Stimulated activated CD4-positive, alpha-beta T cell treated with anti-CD3 and anti-CD28 coated beads, Interleukin-4, amount 100 ng/mL, for 24 hours (primary cell): ENCODE results near the gene AFAP1.

Source experiments
- DNase-seq: peaks from one replicate; pipeline ENCODE4 v3.0.0-alpha.2; 2020

Gene AFAP1, protein sequence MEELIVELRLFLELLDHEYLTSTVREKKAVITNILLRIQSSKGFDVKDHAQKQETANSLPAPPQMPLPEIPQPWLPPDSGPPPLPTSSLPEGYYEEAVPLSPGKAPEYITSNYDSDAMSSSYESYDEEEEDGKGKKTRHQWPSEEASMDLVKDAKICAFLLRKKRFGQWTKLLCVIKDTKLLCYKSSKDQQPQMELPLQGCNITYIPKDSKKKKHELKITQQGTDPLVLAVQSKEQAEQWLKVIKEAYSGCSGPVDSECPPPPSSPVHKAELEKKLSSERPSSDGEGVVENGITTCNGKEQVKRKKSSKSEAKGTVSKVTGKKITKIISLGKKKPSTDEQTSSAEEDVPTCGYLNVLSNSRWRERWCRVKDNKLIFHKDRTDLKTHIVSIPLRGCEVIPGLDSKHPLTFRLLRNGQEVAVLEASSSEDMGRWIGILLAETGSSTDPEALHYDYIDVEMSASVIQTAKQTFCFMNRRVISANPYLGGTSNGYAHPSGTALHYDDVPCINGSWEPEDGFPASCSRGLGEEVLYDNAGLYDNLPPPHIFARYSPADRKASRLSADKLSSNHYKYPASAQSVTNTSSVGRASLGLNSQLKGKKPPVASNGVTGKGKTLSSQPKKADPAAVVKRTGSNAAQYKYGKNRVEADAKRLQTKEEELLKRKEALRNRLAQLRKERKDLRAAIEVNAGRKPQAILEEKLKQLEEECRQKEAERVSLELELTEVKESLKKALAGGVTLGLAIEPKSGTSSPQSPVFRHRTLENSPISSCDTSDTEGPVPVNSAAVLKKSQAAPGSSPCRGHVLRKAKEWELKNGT

DNA sequence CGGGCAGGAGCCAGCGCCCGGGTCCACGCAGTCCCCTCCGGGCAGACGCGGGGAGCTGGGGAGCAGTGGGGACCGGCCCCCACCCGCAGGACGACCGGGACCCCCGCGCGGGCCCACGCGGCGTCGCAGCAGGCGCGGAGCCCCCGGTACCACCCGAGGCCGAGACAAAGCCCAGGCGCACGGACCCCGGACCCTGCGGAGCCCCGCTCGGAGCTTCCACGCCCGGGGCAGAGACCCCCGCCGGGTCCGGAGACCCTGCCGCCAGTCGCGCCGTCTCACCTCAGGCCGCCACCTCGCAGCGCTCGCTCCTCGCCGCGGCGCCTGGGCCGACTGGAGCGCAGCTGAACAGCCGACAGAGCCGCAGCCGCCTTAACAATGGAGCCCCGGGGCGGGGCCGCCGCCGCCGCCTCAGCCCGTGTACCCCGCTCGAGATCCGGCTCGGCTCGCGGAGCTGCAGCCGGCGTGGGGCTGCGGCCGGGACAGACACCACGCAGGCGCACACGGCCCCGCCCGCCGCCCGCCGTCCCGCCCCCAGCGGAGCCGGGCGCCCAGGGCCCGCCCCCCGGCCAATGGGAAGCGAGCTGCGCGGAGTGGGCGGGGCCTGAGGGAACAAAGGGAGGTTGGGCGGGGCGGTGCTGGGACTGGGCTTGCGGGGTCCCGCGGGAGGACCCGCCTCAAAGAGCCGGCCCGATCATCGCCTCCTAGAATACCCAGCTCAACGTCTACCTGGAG is at the start of gene AFAP1:
Gene AFAP1 (minus strand): TSS at position 485 of the 732 bp plus-strand sequence. CDS start 67,783 bp downstream, outside the sequence.
- peak; percentile 87 for DNase-seq

DNA sequence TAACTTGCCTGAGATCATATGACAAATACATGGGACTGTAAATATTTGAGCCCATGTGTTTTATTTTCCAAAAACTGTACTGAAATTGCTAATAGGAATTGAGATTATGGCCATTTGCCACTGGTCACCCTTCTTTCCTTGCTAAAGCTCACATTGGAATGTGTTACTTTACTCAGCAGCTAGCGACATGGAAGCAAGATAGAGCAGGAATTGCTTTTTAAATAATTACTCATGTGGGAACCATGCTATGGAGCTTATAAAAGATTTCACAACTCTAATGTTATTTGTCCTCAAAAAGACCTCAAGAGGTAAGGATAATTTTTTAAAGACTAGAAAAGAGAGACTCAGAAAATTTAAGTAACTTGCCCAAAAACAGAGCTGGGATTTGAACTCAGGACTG is 48.8 kb upstream of the AFAP1 start:
- DNase-seq = no peak

DNA sequence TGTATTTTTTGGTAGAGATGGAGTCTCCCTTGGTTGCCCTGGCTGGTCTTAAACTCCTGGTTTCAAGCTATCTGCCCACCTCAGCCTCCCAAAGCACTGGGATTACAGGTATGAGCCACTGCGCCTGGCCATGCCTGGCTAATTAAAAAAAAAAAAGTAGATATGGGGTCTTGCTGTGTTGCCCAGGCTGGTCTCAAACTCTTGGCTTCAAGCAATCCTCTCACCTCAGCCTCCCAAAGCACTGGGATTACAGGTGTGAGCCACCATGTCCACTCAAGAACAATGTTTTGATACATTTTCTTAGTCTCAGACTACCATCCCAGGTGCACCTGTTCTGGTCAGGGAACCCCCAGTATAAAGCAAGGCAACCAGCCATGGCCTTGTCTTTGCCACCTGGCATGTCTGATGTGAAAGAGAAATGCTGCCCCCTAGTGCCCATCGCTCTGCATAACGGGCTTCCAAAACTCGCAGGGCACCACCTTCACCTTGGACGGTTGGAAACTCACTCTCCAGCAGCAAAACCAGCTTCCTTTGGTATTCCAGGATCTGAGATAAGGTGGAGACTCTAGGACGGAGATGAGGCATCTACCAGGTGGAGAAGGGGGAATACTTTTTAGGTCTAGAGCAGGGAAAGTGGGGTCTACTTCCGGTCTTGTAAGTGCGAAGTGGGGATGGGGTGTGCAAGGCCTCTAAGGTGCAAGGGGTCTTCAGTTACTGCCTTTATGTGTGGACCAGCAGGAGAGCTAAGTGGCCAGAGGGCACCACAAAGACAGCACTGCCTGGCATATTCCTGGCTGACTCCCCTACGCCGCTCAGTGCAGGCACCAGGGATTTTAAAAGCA is 47.7 kb upstream of the AFAP1 start:
- peak; percentile 82 for DNase-seq

DNA sequence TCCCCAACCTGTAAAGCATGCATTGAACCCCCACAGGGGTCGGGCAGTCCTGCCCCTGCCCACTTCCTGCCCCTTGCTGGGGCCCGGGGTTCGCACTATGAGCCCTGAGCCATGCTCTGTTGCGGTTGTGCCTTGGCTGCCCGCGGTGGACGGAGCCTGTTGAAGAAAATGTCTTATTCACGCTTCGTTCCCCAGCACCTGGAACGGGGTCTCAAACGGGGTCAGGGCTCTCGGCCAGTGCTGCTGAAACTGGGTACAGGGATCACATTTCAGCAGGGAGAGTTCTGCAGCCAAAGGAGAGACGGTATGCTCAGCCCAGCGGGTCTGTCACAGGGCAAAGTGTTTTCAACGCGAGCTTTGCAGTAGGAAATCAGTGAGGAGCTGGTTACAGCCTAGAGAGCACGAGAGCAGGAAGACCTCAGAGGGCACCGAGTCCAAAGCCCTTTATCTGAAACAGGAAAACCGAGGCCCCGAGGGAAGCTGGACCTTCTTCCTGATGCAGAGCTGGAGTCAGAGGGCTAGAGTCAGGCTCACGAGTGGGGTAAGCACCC is 46.3 kb upstream of the AFAP1 start:
- DNase-seq = no peak

DNA sequence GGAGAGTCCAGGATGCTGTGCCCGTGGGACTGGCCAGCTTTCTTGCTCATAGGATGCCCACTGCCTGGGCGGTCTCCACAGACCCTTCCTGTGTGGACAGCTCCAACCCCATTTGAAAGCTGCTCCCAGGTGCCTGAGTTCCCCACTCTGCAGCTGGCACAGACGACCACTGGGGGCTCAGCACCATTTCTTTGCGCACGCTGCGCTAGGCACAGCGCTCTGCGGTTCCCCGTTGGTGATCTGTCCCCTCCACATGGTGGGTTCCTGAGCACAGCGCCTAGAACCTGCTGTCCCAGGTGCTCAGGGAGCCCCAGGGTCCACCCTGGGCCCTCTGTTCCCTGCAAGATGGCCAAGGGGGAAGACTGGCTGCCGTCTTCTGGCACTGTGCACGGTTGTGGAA is 45.4 kb upstream of the AFAP1 start:
- no peak for DNase-seq

DNA sequence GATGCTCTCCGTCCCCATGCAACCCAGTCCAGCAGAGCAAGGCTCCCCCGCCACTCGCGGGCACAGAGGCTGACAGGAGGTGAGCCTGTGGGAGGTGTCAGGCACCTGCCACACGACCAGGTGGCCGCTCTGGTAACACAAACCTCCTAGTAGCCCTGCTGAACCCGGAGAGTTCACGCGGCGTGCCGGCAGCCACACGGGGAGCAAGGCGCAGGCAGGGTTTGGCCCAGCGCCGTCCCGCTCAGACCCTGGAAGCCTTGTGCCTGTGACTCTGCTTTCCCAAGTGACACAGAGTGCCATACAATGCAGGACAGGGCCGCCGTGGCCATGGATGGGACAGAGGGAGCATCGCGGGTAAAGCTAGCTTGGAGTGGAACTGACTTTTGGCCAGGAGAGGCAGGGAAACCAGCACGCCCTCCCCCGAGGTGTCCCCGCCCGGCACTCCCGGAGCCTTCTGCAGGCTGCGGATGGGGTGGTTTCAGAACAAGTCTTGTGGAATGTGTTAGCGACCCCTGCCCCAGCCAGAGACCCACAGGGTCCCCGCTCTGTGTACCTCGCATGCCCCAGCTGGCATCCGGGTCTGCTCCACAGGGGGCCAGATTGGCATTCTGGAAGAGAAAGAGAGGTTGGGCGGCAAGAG is 44.7 kb upstream of the AFAP1 start:
- DNase-seq = no peak

DNA sequence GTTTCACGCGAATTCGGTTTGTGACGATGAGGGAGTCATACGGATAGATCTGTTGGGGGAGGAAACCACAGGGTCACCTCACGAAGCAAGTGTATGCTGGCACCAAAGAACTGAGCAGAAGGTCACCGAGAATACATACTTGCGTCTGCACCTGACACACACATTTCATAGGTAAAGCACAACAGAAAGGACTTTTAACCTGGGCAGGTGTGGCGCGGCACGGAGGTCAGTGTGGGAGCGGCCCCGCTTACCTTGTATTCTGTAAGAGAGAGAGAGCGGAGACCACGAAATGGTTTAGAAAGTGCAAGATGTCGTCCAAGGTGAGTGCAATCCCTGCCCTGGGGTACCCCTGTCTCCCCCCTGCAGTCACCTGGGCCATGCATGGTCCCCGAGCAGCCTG is 43.6 kb upstream of the AFAP1 start:
- DNase-seq = no peak

DNA sequence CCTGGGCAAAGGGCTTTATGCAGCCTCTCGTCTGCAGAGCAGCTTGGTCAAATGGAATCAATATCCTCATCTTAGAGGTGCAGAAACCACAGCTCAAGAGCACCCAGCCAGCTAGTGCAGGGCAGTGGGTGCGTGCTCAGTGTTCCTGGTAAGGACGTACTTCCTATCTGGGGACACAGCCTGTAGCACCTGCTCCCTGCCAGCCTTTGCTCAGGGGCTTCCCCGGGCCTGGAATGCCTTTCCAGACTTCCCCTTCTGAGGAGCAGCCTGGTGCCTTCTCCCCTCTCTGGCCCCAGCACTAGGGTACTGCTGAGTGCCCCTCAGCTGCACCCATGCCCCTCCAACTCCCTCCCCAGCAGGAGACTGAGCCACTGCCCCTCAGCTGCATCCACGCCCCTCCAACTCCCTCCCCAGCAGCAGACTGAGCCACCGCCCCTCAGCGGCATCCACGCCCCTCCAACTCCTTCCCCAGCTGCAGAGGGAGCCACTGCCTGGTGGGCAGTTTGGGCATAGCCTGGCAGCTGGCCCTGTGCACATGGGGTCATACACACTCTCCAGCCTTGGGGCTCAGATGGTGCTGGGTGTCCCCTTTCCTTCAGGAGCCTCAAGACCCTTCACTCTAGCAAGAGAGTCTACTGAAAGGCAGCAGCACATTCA is 42.2 kb upstream of the AFAP1 start:
- no peak for DNase-seq

DNA sequence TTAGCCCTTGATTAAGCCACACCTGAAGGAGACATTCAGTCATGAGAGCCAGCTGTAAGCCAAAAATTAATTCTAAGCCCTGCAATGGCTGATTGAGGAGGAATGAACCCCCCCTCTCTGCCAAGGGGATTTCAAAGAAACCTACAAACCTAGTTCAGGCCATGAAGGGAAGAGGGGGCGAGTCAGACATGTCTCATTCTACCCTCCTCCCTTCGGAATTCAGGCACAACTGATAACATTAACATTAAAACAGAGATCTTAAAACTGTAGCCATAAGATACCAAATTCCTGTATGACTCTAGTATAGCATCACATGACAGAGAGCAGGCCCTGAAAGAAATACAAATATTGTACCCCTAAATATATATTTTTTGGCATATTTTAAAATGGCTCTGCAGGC is 40.4 kb upstream of the AFAP1 start:
- DNase-seq = no peak

DNA sequence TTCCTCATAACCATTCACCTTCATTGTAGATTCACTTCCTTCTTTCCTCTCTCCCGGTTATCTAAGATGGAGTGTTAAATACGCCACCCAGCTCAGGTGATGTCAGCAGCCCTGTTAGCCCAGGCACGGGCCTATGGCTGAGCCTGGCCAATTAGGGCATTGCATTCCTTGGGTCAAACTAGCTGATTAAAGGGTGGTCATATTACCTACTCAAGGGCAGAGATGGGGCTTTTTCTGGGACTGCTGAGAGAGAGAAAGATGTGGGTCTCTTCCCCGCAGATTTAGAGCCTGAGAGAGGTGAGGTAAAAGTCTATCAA is 39.9 kb upstream of the AFAP1 start:
- no peak for DNase-seq

DNA sequence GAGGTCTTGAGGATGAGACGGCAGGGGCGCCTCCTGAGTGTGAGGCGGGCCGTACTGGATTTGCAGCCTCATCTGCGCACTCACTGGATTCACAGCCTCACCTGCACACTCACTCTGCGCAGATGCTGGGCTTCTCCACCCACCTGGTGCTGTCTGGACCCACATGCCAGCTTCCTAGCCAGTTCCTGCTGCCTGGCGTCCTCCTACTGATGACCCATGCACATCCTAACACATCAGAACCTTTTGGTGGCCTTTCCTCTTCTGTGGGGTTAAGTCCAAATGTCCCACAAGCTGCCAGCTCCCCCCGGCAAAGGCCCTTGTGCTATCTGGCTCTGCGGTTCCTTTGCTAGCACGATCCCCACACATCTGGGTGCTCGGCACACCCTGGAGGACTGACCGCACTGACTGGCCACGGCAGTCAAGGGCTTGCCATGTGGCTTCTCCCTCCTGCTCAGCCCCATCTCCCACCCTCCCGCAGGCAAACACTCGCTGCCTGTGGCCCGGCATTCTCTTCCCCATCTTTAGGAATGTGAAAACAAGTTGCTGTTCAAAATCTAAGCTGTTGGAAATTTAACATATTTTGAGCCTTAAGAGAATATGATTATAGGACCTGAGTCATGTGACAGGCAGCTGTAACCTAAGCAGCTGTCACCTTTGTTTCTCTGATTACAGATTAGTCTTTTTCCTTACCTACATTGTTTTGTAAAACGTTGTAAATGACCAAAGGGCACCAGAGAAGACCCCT is 39.4 kb upstream of the AFAP1 start:
- DNase-seq = no peak

DNA sequence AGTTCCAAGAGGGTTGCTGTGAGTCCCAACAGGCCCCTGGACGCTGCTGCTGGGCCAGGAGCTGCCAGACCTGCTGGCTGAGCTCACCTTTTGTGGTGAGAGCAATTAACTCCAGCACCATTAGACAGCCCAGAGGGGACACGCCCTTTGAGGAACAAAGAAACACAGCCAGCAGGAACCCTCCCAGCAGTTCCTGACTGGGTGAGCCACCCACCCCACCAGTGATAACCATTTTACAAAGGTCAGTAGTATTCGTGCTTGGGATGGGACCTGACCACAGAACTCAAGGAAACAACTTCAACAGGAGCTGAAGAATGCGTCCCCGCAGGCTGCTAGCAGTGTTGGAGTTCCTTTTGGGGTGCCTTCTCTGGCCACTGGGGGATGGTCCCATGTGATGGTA is 38.8 kb upstream of the AFAP1 start:
- no peak for DNase-seq

DNA sequence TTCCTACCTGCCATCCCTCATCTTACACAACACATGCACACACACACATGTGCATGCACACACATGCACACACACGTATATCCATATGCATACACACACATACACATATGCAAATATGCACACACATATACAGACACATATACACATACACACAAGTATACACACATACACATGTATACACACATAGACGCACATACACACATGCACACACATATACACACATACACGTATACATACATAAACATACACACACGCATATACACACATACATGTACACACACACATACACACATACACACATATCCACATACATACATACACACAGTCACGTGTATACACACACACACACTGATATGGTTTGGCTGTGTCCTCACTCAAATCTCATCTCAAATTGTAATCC is 37.0 kb upstream of the AFAP1 start:
- DNase-seq = no peak

DNA sequence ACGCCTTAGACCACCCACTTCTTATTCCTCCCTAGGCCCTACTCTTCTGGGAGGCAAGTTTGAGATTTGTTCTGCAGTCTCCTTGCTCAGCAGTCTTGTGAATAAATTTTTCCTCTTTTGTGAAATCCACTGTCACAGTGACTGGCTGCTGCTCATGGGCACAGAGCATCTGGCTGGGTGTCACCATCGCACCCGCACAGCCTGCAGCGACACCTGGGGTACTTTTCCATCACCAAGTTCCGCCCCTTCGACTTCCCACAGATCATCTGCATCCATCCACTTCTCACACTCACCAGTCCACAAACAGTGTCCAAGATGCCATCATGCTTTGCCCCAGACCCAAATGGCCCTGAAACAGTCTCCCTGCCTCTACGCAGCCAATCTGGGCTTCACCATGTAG is 36.4 kb upstream of the AFAP1 start:
- no peak for DNase-seq

DNA sequence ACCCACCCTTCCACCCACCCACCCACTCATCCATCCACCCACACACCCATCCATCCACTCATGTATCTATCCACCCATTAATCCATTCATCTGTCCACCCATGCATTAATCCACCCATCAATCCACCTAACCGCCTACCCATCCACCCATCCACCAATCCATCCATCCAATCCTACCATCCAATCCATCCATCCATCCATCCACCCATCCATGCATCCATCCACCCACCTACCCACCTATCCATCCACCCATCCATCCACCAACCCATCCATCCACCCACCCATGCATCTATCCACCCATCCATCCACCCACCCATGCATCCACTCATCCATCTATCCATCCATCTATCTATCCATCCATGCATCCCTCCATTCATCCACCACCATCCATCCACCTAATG is 34.8 kb upstream of the AFAP1 start:
- DNase-seq = no peak

DNA sequence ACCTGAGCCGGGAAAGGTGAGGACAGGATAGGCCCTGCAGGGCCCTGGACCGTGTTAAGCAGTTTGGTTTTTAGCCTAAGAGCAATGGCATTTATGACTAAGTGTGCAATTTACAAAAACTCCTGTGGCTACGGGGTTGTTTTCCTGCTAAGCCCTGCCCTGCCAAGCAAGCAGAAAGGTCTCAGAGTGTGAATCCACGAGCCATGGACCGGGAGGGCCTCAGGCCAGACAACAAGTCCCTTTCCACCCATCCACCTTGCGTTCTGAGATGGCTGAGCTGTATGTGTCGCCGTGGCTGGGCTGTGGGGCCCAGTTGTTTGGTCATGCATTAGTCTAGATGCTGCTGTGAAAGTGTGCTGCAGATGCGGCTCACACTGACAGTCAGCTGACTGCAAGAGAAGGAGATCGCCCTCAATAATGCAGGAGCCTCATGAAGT is 33.9 kb upstream of the AFAP1 start:
- DNase-seq = no peak

DNA sequence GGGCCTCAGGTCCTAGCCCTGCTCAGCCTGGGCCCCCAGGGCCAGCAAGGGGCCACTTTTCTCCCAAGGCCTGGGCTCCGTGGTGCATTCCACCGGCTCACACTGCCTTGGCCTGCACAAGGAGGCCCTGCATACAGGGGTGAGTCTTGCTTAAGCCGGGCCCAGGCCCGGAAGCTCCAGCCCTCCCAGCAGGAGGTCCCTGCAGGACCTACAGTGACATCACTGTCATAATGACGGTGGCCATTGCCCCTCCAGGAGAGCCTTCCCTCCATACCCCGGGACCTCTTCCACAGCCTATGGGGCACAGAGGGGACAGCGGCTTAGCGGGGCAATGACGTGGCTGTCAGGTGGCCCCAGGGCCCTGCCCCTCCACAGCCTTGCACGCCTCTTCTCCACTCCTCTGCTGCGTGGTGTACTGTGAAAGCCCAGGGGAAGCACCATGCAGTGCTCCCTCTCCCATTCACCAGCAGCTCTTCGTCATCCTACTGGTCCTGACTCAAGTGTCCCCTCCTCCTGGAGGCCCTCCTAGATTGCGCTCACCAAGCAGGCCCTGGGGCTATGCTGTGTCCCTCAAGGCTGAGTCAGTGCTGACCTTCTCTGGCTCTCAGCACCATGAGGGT is 32.3 kb upstream of the AFAP1 start:
- no peak for DNase-seq

DNA sequence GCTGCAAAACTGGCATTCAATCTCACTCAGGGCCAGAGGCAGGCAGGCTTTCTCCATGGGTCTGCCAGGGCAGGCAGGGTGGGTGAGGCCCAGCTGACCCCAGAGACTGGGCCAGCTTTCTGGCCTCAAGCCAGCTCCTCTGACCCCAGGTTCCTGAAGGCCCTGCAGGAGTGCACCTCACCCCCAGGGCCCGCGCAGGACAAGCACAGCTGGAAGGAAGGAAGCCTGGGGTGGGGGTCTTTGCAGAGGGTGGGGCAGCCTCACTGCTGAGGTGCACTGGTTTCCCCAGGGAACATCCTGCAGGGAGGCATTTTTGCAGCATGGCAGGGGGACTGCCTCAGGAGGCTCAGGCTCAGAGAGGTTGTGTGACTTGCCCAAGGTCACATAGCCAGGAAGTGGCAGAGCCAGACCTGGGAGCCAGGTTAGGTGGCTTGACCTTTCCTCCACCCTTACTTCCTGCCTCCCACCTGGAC is 31.5 kb upstream of the AFAP1 start:
- no peak for DNase-seq

DNA sequence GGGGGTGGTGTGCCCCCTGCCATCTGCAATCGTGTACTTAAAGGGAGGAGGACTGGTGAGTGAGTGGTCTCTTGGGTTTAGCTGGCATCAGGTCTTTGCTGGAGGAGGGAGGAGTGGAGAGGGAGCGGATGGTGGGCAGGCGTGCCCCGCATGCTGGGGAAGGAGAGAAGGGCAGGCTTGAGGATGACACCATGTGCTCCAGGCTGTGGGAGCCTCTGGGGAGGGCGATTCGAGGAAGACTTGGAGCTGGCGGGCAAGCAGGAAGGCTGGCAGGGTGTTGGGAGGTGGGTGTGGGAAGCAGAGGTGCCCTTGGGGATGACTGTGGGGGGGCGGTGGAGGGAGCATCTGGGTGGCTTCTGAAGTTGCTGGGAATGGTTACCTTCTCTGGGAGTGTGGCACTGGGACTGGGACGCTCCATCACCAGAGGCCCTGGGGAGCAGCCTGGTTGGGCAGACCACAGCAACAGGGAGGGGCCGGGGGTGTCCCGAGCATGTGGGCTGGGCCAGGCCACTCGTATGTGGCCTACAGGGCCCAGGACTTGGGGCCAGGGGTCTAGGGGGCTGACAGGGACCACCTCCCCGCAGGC is 30.8 kb upstream of the AFAP1 start:
- no peak for DNase-seq
